OCI-LY7 (cell line): Measurements from ENCODE around the gene SLC18A2. TPM values are rescaled to one million over a fixed set of nuclear protein-coding genes. Genes with fewer than 3 reads are reported as not detected.

Experiments
- BruUV-seq: library from RNA; stranded (reverse); fragments of 400-500 nt; replicated peaks from 2 replicates; lab custom pipeline; 2021; lab: Mats Ljungman, UMichigan
- CTCF ChIA-PET: fragments of 300-600 bp; sonication (Branson Sonifier 250); formaldehyde crosslinking; loops from one replicate; lab custom pipeline; 2022; ENCODE audit warnings: antibody characterized with exemption; ENCODE audit not compliant: unreplicated experiment; lab: Charles Lee
- POLR2A ChIA-PET: fragments of 300-600 bp; sonication (Branson Sonifier 250); formaldehyde crosslinking; loops from one replicate; lab custom pipeline; 2022; ENCODE audit warnings: antibody characterized with exemption; lab: Charles Lee
- DNase-seq: peaks from one replicate; pipeline ENCODE4 v3.0.0-alpha.2; 2015; ENCODE audit warnings: low spot score
- H2AFZ ChIP-seq: fragments of 200-600 bp; sonication (generic), shearing (Covaris generic); 2 replicates; pipeline ENCODE4 v1.6.1; 2014; ENCODE audit warnings: mild to moderate bottlenecking, antibody characterized with exemption, low read length, moderate library complexity
- H3K27ac ChIP-seq: fragments of 200-600 bp; sonication (generic); 2 replicates; pipeline ENCODE4 v1.5.1; 2014; ENCODE audit warnings: mixed run types, low read depth, mild to moderate bottlenecking, moderate library complexity, low read length, inconsistent platforms; ENCODE audit not compliant: poor library complexity, severe bottlenecking
- H3K36me3 ChIP-seq: fragments of 200-600 bp; sonication (generic); 2 replicates; pipeline ENCODE4 v1.6.1; 2014; ENCODE audit warnings: mild to moderate bottlenecking, antibody characterized with exemption, low read length, moderate library complexity, mixed read lengths; ENCODE audit not compliant: insufficient read depth
- H3K4me1 ChIP-seq: fragments of 200-600 bp; sonication (generic); 2 replicates; pipeline ENCODE4 v1.5.1; 2014; ENCODE audit warnings: mild to moderate bottlenecking, low read length; ENCODE audit not compliant: insufficient read depth, poor library complexity, severe bottlenecking
- H3K4me2 ChIP-seq: fragments of 200-600 bp; sonication (generic); 2 replicates; pipeline ENCODE4 v1.6.1; 2014; ENCODE audit warnings: mild to moderate bottlenecking, low read length
- H3K4me3 ChIP-seq: fragments of 200-600 bp; sonication (generic); 2 replicates; pipeline ENCODE4 v1.5.1; 2014; ENCODE audit warnings: mild to moderate bottlenecking, low read depth, low read length; ENCODE audit not compliant: poor library complexity, severe bottlenecking
- H3K79me2 ChIP-seq: fragments of 200-600 bp; sonication (generic); 2 replicates; pipeline ENCODE4 v1.6.1; 2016; ENCODE audit warnings: low read depth, mild to moderate bottlenecking, low read length, moderate library complexity, mixed read lengths; ENCODE audit not compliant: insufficient read depth
- H3K9me2 ChIP-seq: fragments of 200-600 bp; sonication (generic); 2 replicates; pipeline ENCODE4 v1.6.1; 2016; ENCODE audit warnings: mild to moderate bottlenecking, low read length, mixed read lengths; ENCODE audit not compliant: insufficient read depth
- H3K9me3 ChIP-seq: fragments of 200-600 bp; sonication (generic); 2 replicates; pipeline ENCODE4 v1.6.1; 2014; ENCODE audit warnings: mild to moderate bottlenecking, mixed run types, low read length, mixed read lengths
- H4K20me1 ChIP-seq: fragments of 200-600 bp; sonication (generic); 2 replicates; pipeline ENCODE4 v1.6.1; 2014; ENCODE audit warnings: mild to moderate bottlenecking, antibody characterized with exemption, low read length, moderate library complexity, mixed read lengths; ENCODE audit not compliant: insufficient read depth
- EZH2phosphoT487 ChIP-seq: fragments of 200-600 bp; sonication (generic); IDR thresholded peaks from 2 replicates; pipeline ENCODE4 v1.6.1; 2018; ENCODE audit warnings: low read depth, borderline replicate concordance, mild to moderate bottlenecking, mixed run types, antibody characterized with exemption, low read length, moderate library complexity, mixed read lengths
- intact Hi-C: fragments of 100-400 bp; cut with micrococcal nuclease; formaldehyde crosslinking; loops from one replicate; pipeline ENCODE4 v1.10.0; 2022; ENCODE audit not compliant: unreplicated experiment
- total RNA-seq, 2 experiments: library from RNA; depleted of rRNA in 1 of 2; stranded (reverse); fragments of >200 nt in 1 of 2; shearing (Covaris generic) in 1 of 2; gene quantifications; 2 replicates each; pipeline ENCODE4 v1.2.3, GENCODE V29; 2014 to 2022
- TF ChIP-seq, protein P1 (sequence below): fragments of 200-600 bp; sonication (generic); conservative IDR thresholded peaks from 2 replicates; pipeline ENCODE4 v1.5.1; 2014; ENCODE audit warnings: mild to moderate bottlenecking, antibody characterized with exemption, low read length, moderate library complexity, mixed read lengths

The SLC18A2 gene
- total RNA-seq, 2 experiments from 2014 or later, result not detected

DNA sequence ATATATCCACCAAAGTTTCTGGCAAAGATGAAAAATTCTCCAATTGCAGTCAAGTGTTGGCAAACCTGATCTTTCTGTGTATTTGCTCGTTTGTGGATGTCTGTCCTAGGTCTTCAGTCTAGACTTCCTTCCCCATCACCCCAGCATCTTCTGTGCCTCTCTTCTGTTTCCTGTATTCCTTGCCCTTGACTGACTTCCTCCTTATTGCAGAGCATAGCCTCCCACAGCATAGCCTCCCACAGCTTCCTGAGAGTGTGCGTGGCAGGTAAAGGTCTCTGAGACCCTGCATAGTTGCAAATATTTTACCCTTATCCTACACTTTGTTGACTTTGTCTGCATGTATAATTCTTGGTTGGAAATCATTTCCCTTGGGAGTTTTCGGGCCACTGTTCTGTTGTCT lies 18.4 kb downstream of the SLC18A2 start:
- CTCF ChIA-PET, result no interaction called here
- Histone ChIP-seq H2AFZ (no peak overlapping the region), H3K9me3 (no peaks in the 10 kb centered on the region), H3K4me1 (no peaks in the 10 kb centered on the region), H3K36me3 (no peaks in the 10 kb centered on the region), H3K4me3 (no peak overlapping the region), H3K9me2 (no peaks in the 10 kb centered on the region), H3K4me2 (no peak overlapping the region), H3K27ac (no peak overlapping the region), H4K20me1 (no peaks in the 10 kb centered on the region), H3K79me2 (no peaks in the 10 kb centered on the region)
- intact Hi-C loops, result no loop called here
- BruUV-seq, result no TSS peak
- POLR2A ChIA-PET, result interaction anchor here (0.7 kb wide), 1 partner anchor 72 kb away, joined by 3 read pairs; no protein-coding TSS in a partner anchor
- DNase-seq, result no peak
- TF ChIP-seq, protein P1, sequence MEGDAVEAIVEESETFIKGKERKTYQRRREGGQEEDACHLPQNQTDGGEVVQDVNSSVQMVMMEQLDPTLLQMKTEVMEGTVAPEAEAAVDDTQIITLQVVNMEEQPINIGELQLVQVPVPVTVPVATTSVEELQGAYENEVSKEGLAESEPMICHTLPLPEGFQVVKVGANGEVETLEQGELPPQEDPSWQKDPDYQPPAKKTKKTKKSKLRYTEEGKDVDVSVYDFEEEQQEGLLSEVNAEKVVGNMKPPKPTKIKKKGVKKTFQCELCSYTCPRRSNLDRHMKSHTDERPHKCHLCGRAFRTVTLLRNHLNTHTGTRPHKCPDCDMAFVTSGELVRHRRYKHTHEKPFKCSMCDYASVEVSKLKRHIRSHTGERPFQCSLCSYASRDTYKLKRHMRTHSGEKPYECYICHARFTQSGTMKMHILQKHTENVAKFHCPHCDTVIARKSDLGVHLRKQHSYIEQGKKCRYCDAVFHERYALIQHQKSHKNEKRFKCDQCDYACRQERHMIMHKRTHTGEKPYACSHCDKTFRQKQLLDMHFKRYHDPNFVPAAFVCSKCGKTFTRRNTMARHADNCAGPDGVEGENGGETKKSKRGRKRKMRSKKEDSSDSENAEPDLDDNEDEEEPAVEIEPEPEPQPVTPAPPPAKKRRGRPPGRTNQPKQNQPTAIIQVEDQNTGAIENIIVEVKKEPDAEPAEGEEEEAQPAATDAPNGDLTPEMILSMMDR, result no peak
- no peak for TF ChIP-seq EZH2phosphoT487

DNA sequence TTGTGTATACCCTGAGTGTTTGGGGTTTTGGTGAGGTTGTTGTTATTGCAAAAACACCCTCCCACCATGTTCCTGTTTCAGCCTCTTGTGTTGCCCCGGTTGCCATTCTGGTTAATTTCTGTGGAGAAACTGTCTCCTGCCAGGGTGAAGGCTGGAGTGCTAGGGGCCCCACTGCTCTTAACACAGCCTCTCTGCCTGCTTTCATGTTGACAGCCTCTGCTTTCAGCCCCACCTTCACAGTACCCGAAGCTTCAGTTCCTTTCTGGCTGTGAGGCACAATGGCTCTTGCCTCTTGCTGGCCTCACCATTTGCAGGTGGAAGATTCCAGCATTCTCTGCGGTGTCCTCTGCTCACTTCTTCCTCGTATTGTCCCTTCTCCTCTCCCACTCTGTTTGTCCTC lies 19.2 kb downstream of the SLC18A2 start:
- no TSS peak for BruUV-seq
- H3K4me1 ChIP-seq, result no peaks in the 10 kb centered on the region
- CTCF ChIA-PET, result no interaction called here
- no peak overlapping the region for H3K27ac ChIP-seq
- H2AFZ ChIP-seq, result no peak overlapping the region
- no peaks in the 10 kb centered on the region for H3K36me3 ChIP-seq
- H3K79me2 ChIP-seq, result no peaks in the 10 kb centered on the region
- intact Hi-C loops, result loop anchor here (5.0 kb wide), 1 partner anchor 162 kb away; no protein-coding TSS in a partner anchor
- H3K4me3 ChIP-seq, result no peak overlapping the region
- no peaks in the 10 kb centered on the region for H4K20me1 ChIP-seq
- TF ChIP-seq, protein P1, result no peak
- no peak for TF ChIP-seq EZH2phosphoT487
- DNase-seq, result no peak
- H3K9me3 ChIP-seq, result no peaks in the 10 kb centered on the region
- H3K4me2 ChIP-seq, result no peak overlapping the region
- H3K9me2 ChIP-seq, result no peaks in the 10 kb centered on the region
- POLR2A ChIA-PET, result interaction anchor here (0.6 kb wide), 1 partner anchor 34 kb away, joined by 3 read pairs; no protein-coding TSS in a partner anchor

DNA sequence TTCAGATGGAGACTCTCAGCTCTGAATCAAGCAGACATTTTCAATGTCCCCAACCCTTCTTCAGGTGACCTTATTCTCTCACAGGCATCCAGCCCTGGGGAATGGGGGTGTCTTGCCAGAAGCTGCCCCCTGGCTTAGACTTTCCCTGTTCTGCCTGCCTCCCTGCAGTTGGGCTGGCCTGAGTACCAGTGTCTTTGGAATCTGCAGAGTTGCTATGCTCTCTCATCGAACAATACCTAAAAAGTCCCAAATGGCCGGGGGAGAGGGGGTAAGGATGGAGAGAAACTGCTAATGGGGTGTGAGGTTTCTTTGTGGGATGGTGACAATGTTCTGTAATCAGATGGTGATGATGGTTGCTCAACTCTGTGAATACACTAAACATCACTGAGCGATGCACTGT lies 20.6 kb downstream of the SLC18A2 start:
- H3K9me3 ChIP-seq, result no peaks in the 10 kb centered on the region
- H3K79me2 ChIP-seq, result no peaks in the 10 kb centered on the region
- H3K36me3 ChIP-seq, result no peaks in the 10 kb centered on the region
- no peak overlapping the region for H2AFZ ChIP-seq
- no peak for DNase-seq
- no peak overlapping the region for H3K4me2 ChIP-seq
- CTCF ChIA-PET, result no interaction called here
- no peaks in the 10 kb centered on the region for H3K4me1 ChIP-seq
- H4K20me1 ChIP-seq, result no peaks in the 10 kb centered on the region
- H3K4me3 ChIP-seq, result no peak overlapping the region
- intact Hi-C loops, result loop anchor here (5.0 kb wide), 1 partner anchor 161 kb away; no protein-coding TSS in a partner anchor
- TF ChIP-seq, protein P1, result no peak
- no peak for TF ChIP-seq EZH2phosphoT487
- H3K27ac ChIP-seq, result no peak overlapping the region
- H3K9me2 ChIP-seq, result no peaks in the 10 kb centered on the region
- POLR2A ChIA-PET, result no interaction called here
- no TSS peak for BruUV-seq
